ENCODE measurements around the gene GRB7.
"Not testable (repeated sequence)": the region's sequence is repeated elsewhere in the genome, so short reads cannot be mapped to it uniquely, and the experiment has no call there.

The GRB7 gene

DNA sequence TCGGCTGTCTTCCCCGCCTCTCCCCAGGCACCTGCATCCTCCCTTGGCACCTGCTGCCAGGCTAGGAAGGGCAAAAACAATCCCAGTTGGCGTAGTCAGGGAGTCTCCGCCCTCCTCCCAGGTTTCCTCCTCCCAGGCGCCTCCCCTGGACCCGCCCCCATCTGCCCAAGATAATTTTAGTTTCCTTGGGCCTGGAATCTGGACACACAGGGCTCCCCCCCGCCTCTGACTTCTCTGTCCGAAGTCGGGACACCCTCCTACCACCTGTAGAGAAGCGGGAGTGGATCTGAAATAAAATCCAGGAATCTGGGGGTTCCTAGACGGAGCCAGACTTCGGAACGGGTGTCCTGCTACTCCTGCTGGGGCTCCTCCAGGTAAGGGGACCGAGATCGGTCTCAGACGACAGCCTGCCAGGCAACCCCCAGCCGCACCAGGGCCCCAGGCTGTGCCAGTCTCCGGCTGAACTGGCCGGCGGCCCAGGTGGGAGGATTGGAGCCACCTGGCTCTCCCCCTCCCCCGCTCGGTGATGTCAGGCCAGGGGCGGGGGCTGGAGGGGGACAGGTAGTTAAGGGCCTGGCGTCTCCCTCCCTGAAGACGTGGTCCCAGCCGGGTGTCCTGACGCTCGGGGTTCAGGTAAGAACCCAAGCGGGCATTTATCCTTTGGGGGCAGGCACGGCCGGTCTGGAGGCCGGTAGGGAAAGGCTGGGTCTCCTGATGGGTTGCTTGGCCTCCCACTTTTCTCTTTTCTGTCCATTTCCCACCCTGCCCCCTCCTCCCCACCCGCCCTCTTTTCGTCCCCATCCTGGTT is at the start of gene GRB7:
TSS of gene GRB7 (plus strand) at position 179 of the 808 bp plus-strand sequence. CDS start 4,364 bp downstream, outside the sequence.
- in situ Hi-C loops (cut with MboI; ENCODE audit: low sequenced_read_pairs) = no loop called here

DNA sequence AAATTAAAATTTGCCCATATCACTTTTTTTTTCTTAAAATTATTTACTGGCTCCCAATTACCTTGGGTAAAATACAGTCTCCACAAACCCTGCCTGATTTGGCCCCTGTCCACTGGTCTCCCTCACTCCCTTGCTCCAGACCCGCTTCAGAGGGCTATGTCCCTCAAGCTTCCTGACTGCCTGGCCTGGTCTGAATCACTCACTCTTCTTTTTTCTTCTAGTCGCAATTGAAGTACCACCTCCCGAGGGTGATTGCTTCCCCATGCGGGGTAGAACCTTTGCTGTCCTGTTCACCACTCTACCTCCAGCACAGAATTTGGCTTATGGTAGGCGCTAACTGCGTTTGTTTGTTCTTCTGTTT is 49.3 kb upstream of the GRB7 start:
- in situ Hi-C loops (cut with MboI; ENCODE audit: low sequenced_read_pairs) = no loop called here

DNA sequence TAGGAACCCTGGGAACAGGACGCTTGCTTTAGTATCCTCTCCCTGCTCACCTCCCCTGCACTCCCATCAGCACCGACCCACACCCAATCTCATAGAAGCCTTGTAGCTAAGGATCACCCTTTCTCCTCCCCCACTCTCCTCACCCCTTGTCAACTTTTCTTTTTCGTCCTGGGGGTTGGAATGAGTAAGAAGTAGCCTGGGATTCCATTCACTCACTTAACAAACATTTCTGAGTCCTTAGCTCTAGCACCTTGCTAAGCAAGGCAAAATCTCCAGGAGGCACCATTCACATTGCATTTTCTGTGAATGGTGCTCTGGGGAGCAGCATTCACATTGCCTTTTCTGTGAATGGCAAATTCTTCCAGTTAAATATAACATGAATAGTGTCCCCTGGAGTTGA is 48.8 kb upstream of the GRB7 start:
- in situ Hi-C loops (cut with MboI; ENCODE audit: low sequenced_read_pairs) = no loop called here

DNA sequence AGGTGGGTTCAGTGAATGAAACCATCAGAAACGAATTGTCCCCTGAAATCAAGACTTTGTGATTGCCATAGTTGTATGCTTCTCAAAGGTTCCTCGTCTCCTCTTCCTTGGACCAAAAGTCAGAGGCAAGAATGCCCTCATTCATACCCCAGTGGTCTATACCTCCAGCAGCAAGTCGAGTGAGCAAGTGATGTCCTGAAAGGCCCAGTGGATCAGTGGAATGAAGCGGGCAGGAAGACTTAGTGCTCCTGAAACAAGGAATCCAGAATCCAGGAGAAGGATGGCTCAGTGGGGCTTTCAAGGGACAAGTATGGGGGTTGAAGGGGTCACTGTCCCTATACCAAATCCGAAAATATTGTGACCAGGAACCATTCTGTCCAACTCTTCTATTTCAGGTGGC is 43.1 kb upstream of the GRB7 start:
- in situ Hi-C loops (cut with MboI; ENCODE audit: low sequenced_read_pairs) = no loop called here

DNA sequence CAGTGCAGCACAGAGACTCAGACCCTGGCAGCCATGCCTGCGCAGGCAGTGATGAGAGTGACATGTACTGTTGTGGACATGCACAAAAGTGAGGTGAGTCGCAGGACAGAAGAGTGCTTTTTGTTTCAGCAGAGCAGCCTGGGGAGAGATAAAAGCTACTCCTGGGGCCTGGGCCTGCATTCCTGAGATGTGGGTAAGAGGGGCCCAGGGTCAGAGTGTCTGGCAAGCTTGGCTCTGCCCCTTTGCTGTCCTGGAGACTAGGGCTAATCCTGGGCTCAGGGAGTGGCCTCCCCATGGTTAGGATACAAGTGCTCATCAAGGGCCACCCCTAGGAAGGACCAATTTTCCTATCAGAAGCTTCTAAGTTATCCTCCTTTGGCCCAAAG is 42.7 kb upstream of the GRB7 start:
- in situ Hi-C loops (cut with MboI; ENCODE audit: low sequenced_read_pairs) = no loop called here

DNA sequence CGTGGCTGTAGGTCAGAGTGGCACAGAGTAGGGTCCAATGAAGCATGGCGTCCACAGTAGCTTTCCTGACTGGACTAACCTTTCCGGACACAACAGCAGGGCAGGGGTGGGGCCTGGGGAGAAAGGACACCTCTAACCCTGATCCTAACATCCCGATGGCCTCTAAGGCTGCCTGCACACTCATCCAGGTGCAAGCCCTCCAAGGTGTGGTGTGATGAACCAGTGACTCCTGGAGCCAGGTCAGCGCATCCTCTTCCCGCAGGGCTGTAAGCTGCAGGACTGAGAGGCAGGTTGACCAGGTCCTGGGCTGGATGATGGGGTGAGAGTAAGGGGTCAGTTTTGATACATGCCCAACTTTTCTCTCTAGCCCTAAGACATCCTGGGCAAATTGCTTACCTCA is 41.0 kb upstream of the GRB7 start:
- in situ Hi-C loops (cut with MboI; ENCODE audit: low sequenced_read_pairs) = no loop called here

DNA sequence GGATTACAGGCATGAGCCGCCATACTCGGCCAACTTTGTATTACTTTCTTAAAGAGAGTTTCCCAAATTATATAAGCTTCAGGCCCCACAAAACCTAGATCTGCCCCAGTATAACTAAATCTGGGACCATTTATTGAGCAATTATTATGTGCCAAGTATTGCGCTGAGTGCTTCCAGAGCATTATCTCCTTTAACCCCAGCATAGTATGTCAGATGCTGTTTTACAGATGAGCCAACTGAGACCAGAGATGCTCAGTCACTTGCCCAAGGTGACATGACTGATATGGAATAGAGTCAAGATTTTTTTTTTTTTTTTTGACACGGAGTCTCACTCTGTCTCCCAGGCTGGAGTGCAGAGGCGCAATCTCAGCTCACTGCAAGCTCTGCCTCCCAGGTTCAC is 39.8 kb upstream of the GRB7 start:
- in situ Hi-C loops (cut with MboI; ENCODE audit: low sequenced_read_pairs) = no loop called here

DNA sequence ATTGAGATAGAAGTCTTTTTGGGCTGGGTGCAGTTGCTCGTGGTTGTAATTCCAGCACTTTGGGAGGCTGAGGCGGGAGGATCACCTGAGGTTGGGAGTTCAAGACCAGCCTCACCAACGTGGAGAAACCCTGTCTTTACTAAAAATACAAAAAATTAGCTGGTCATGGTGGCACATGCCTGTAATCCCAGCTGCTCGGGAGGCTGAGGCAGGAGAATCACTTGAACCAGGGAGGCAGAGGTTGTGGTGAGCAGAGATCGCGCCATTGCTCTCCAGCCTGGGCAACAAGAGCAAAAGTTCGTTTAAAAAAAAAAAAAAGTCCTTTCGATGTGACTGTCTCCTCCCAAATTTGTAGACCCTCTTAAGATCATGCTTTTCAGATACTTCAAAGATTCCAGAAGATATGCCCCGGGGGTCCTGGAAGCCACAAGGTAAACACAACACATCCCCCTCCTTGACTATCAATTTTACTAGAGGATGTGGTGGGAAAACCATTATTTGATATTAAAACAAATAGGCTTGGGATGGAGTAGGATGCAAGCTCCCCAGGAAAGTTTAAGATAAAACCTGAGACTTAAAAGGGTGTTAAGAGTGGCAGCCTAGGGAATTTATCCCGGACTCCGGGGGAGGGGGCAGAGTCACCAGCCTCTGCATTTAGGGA is 38.5 kb upstream of the GRB7 start:
- in situ Hi-C loops (cut with MboI; ENCODE audit: low sequenced_read_pairs) = not testable (repeated sequence)

DNA sequence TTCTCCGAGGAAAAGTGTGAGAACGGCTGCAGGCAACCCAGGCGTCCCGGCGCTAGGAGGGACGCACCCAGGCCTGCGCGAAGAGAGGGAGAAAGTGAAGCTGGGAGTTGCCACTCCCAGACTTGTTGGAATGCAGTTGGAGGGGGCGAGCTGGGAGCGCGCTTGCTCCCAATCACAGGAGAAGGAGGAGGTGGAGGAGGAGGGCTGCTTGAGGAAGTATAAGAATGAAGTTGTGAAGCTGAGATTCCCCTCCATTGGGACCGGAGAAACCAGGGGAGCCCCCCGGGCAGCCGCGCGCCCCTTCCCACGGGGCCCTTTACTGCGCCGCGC is 38.0 kb upstream of the GRB7 start, which contains the start of gene ERBB2:
TSS of gene ERBB2 (plus strand) at position 247 of the 330 bp plus-strand sequence. CDS start 175 bp downstream, outside the sequence.
- in situ Hi-C loops (cut with MboI; ENCODE audit: low sequenced_read_pairs) = no loop called here

DNA sequence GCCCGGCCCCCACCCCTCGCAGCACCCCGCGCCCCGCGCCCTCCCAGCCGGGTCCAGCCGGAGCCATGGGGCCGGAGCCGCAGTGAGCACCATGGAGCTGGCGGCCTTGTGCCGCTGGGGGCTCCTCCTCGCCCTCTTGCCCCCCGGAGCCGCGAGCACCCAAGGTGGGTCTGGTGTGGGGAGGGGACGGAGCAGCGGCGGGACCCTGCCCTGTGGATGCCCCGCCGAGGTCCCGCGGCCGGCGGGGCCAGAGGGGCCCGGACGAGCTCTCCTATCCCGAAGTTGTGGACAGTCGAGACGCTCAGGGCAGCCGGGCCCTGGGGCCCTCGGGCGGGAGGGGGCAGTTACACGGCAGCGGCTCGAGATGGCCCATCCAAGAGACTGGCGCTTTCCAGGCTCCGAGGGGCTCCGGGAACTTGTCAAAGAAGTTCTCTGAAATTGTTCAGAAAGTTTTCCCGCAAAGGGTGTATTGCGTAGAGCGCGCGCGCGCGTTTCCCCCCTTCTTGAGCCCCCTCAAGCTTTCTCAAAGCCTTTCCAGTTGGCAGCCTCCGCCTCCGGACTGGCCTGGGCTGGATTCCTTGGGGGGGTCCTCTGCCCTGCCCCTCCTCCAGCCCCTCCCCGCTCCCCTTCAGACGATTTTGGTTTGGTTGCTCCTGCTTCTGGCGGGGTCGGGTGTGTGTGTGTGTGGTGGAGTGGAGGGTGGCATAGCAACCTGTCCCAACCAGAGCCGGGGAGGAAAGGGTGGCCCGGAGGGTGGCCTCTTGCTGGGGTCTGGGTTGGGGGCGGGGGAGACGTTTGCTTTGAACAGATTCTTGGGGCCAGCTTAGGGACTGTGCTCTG is 37.4 kb upstream of the GRB7 start:
- in situ Hi-C loops (cut with MboI; ENCODE audit: low sequenced_read_pairs) = no loop called here

DNA sequence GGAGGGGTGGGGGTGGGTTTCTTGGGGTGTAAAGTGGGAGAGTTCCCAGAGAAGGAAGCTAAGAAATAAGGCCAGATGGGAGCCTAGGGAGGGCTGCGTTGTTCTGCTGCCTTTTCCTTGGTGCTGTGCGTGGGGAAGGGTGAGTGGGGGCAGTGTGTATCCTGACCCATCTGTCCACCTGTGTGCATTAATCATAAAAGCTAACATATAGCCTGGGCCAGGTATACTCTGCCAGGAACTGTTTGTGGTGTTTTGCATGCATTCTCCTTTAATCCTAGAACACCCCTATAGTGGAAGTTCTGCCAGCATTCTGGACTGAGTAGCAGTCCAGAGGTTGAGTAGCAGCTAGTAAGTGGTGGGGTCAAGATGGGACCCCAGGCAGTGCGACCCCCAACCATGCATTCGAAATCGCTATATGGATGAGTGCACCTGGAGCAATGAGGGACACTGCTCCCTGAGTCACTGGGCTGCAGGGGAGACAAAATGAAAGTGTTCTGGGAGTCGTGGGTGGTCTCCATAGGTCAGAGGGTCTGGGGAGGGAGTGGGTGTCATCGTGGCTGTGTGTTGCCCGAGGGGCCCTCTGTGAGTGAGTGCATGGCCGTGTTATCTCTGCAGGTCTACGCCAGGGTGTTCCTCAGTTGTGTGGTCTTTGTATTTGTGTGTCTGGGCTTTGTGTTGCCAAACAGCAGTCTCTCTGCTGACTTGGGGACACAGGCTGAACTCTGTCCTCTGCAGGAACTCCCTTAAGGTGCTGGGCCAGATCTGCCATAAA is 36.5 kb upstream of the GRB7 start:
- in situ Hi-C loops (cut with MboI; ENCODE audit: low sequenced_read_pairs) = no loop called here

DNA sequence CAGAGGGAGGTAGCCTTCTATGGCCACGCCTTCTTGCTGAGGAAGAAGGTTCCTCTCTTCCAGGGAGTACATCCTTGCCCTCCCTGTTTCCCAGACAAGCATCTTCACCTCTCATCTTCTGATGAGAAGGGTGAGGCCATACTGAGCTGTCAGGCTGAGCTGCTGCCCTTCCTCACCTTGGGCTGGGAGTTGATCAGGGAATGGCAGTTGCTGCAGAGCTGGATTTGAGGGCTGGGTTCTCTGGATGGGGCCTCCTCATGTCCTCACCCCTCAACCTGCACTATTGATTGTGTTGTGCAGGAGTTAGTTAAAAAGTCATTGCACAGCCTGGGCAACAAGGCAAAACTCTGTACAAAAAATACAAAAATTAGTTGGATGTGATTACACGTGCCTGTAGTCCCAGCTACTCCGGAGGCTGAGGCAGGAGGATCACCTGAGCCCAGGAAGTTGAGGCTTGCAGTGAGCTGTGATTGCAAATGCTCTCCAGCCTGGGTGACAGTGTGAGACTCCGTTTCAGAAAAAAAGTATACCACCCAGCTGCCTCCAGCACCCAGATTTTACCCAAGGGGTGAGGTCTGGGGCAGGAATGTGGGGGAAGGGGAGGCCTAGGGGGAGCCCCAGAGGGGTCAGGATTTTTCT is 35.8 kb upstream of the GRB7 start:
- in situ Hi-C loops (cut with MboI; ENCODE audit: low sequenced_read_pairs) = no loop called here

DNA sequence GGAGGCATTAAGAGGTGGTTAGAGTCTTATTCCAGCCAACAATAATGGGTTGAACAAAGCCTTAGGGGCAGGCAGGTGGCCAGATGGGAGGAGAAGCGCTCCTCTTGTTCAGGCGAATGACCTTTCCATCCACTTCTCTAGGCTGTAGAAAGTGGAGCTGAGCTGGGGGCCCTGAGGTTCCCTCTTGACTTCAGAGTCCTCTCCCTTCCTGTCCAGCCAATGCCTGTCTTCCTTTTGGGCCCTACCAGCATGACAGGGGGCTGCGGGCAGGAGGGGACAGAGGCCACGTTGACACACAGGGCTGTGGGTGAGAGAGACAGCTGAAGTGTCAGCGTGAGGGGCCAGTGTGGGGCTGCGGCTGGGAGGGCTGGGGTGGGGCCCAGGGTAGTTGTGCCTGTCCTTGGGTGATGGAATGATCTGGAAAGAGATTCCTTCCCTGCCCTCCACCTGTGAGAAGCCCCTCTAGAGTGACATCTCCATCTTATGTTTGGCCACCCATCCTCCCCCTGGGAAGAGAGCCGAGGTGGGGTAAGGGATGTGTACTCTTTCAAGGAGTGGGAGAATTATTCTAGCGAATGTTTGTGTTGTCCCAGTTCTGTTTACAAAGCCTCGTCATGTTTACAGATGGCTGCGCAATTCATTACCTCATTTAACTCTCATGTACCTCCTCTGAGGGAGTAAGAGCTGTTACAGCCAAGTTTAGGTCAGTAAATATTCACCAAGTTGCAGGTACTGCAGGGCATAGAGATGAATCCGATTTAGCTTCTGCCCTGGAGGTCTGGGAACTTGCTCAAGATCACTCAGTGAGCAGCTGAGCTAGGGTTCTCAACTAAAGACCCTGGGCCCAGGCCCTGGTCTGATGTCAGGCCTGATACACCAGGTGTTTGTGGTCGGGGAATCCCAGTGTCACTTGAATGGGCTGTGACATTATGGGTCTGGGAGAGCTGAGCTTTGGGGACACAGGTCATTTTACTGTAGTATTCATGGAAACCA is 34.5 kb upstream of the GRB7 start:
- in situ Hi-C loops (cut with MboI; ENCODE audit: low sequenced_read_pairs) = no loop called here

DNA sequence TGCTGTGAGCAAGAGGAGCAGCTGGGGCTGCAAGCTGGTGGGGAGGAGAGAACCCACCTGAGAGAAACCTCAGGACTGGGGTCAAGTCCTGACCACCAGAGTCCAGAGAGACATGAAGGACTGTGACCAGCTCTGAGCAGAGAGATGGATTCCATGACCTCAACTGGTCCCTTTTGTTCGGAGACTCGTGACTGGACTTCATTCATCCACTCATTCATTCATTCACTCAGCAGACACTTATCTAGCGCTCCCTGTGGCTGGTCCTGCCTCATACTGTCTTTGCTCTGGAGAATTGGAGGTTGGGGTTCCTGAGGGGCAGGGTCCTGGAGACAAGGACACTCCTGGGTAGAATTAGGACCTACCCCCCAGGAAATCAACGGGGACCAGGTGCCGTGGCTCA is 33.8 kb upstream of the GRB7 start:
- in situ Hi-C loops (cut with MboI; ENCODE audit: low sequenced_read_pairs) = no loop called here

DNA sequence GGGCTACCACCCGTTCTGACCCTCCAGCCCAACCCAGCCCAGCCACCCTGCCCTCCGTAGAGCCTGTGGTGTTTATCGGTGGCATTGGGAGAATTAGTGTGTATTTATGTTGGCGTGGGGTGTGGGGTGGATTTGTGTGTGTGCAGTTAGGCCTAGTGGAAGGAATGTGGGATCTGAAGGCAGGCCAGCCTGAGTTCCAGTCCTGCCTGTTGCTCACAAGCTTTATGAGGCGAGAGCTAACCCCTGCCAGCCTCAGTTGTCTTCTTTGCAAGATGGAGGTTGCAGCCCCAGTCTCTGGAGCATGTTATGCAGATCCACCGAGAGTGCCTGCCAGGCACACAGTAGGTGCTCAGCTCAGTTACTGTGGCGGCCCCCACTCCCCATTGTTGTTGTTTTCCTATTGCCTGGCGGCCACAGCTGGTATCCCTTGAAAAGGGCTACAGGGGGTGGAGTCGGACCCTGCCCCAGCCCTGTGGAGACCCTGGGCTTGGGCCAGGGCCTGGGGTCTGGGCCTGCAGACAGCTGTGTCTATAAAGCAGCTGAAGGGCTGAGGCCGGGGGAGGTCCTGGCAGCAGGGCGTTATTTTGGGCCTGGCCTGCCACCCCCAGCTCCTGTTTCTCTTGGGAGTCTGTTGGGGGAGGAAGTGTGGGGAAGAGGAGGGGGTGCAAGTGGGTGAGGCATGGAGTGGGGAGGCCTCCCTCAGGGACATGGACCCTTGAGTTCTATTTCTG is 32.8 kb upstream of the GRB7 start:
- in situ Hi-C loops (cut with MboI; ENCODE audit: low sequenced_read_pairs) = no loop called here

DNA sequence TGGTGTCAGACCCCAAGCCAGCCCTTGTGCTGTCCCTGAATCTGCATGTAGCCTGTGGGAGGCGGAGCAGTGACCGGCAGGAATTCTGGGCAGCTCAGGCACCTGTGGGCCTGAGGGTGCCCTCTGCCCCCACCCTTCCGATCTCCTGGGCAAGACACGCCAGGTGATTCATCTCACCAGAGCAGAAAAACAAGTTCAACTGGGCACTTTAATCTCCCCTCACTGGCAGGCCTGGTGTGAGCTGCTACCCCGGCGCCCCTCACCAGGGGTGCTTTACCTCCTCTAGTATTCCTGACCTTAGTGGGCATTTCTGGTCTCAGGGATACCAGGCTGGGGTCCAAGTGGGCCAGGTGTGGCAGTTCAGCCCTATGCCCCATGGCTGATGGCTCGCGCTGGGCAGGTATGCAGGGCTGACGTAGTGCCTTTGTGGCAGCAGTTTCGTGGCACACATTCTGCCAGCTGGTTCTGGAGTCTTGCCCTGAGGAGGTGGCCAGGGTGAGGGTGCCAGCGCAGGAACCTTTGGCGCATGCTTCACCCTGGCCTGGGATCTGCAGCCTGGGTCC is 31.9 kb upstream of the GRB7 start:
- in situ Hi-C loops (cut with MboI; ENCODE audit: low sequenced_read_pairs) = no loop called here

DNA sequence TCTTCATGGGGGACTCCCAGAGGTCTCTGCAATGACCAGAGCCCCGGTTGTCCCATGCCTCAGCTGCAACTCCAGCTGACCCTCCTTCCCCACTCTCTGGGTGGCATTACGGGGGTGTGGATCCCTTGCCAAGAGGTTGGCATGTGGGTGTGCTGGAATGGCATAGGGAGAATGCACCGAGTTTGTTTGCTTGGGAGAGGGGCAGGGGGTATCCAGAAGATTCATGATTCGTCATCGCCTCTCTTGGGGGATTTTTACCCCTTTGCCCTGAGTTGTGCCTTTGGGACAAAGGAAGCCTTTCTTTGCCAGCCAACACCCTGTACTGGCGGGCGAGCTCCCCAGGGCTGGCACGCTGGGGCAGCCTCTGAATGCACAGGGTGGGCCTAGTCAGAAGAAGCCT is 31.4 kb upstream of the GRB7 start:
- in situ Hi-C loops (cut with MboI; ENCODE audit: low sequenced_read_pairs) = no loop called here

DNA sequence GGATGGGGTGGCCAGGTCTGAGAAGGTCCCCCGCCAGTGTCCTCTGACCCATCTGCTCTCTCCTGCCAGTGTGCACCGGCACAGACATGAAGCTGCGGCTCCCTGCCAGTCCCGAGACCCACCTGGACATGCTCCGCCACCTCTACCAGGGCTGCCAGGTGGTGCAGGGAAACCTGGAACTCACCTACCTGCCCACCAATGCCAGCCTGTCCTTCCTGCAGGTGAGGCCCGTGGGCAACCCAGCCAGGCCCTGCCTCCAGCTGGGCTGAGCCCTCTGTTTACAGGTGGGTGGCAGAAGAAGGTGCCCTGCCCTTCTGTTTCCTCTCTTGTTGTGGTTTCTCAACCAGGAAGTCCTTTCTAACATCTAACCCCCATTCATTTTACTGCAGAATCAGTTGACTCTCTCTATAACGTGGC is 30.8 kb upstream of the GRB7 start:
- in situ Hi-C loops (cut with MboI; ENCODE audit: low sequenced_read_pairs) = no loop called here
